Endothelial cell of umbilical vein (primary cell): Measurements from ENCODE around the gene DEFB116.

Experiments used
- FOS ChIP-seq: IDR thresholded peaks from 2 replicates; pipeline ENCODE4 v1.6.1; 2011; ENCODE audit warnings: mild to moderate bottlenecking, low read length, moderate library complexity, borderline replicate concordance; ENCODE audit not compliant: insufficient read depth
- MYC ChIP-seq: IDR thresholded peaks from one replicate; pipeline ENCODE4 v1.6.1; 2011; ENCODE audit warnings: mild to moderate bottlenecking, low read depth, low read length
- POLR2AphosphoS5 ChIP-seq: IDR thresholded peaks from 2 replicates; pipeline ENCODE4 v1.6.1; 2012; ENCODE audit warnings: low read depth, mild to moderate bottlenecking, control low read depth, low read length, moderate library complexity; ENCODE audit not compliant: insufficient read depth
- TF ChIP-seq, protein P1 (sequence below), 2 donors: IDR thresholded peaks; 1 replicate in 1 of 2; 2 replicates in 1 of 2; pipeline ENCODE4 v1.5.1; 2011; ENCODE audit warnings: low read length in 2 of 2, mild to moderate bottlenecking in 2 of 2, moderate library complexity in 2 of 2, control low read depth in 1 of 2, inconsistent platforms in 1 of 2, low read depth in 1 of 2; ENCODE audit not compliant: insufficient read depth in 1 of 2; ENCODE audit errors: extremely low read depth in 1 of 2

DNA sequence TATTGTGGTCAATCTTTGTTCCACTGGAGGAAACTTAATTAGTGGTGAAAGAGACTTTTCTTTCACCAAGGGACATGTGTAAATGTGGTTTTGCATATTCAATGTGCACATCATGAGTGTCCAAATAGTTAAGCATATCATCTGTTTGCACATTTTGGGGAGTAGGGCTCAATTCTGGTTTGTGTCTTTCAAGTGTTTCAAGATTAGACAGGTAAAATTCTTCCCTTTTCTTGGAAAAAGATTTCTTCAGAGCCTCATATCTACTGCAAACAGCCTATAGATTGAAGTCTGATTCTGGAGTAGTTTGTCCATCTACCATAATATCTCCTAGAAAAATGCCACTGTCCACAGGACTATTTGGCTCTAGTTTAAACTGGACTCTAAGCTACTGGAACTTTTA lies 33.1 kb upstream of the DEFB116 start:
- TF ChIP-seq, protein P1, sequence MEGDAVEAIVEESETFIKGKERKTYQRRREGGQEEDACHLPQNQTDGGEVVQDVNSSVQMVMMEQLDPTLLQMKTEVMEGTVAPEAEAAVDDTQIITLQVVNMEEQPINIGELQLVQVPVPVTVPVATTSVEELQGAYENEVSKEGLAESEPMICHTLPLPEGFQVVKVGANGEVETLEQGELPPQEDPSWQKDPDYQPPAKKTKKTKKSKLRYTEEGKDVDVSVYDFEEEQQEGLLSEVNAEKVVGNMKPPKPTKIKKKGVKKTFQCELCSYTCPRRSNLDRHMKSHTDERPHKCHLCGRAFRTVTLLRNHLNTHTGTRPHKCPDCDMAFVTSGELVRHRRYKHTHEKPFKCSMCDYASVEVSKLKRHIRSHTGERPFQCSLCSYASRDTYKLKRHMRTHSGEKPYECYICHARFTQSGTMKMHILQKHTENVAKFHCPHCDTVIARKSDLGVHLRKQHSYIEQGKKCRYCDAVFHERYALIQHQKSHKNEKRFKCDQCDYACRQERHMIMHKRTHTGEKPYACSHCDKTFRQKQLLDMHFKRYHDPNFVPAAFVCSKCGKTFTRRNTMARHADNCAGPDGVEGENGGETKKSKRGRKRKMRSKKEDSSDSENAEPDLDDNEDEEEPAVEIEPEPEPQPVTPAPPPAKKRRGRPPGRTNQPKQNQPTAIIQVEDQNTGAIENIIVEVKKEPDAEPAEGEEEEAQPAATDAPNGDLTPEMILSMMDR (IDR thresholded peaks at IDR 0.05; ENCODE audit: extremely low read depth in 1 of 2, insufficient read depth in 1 of 2, low read depth in 1 of 2, low read length in 2 of 2): no peak
- TF ChIP-seq POLR2AphosphoS5 (no peak), MYC (no peak), FOS (no peak)
